ENCODE data around the gene TEC. TPM values are rescaled to one million over a fixed set of nuclear protein-coding genes. Genes with fewer than 3 reads are reported as not detected.

TEC gene
- total RNA-seq, 6 experiments from 2014 or later: 1.5 to 4.2 (median 3.0) TPM

- Histone ChIP-seq H3K9me3 (no peaks in the 10 kb centered on the region), H3K27me3 (no peaks in the 10 kb centered on the region), H3K4me3 (no peak overlapping the region), H3K36me3 (no peaks in the 10 kb centered on the region), H3K4me1 (peaks cover 0 to 13% (median 0%) of the 10 kb centered on the region in 4 donors), H3K27ac (no peak overlapping the region)
- 75% methylated on average over 2 of the region's 2 CpGs for WGBS (ENCODE audit: insufficient coverage, low coverage, low lambda C conversion rate, missing lambda C conversion rate)
- DNase-seq (no peak), ATAC-seq (no peak)
- intact Hi-C loops (cut with DNase I): no loop called here
- no peak for TF ChIP-seq POLR2A (IDR thresholded peaks at IDR 0.05)
These were observed 7.2 kb downstream of the TEC start for GRCh38 chr4:48262484-48262883.

GRCh38 chr4:48261281-48261680 lies 8.4 kb downstream of the TEC start:
- Histone ChIP-seq H3K27me3 (no peaks in the 10 kb centered on the region), H3K4me1 (peaks cover 0 to 3% (median 0%) of the 10 kb centered on the region in 4 donors), H3K27ac (no peak overlapping the region), H3K36me3 (no peaks in the 10 kb centered on the region), H3K9me3 (no peaks in the 10 kb centered on the region), H3K4me3 (no peak overlapping the region)
- intact Hi-C loops (cut with DNase I): no loop called here
- ATAC-seq (no peak), DNase-seq (no peak)
- TF ChIP-seq CTCF (IDR thresholded peaks at IDR 0.05) (no peak), POLR2A (IDR thresholded peaks at IDR 0.05) (no peak)
- WGBS (ENCODE audit: insufficient coverage, low coverage, low lambda C conversion rate, missing lambda C conversion rate): 42% methylated on average over 1 of the region's 1 CpG

- ATAC-seq (peak in 2 of 4 donors; percentile 28 to 53), DNase-seq (no peak)
- Histone ChIP-seq H3K27ac (no peak overlapping the region), H3K4me3 (no peak overlapping the region), H3K36me3 (no peaks in the 10 kb centered on the region), H3K9me3 (no peaks in the 10 kb centered on the region), H3K27me3 (no peaks in the 10 kb centered on the region), H3K4me1 (peaks cover 0 to 11% (median 1%) of the 10 kb centered on the region in 4 donors)
- WGBS (ENCODE audit: insufficient coverage, low coverage, low lambda C conversion rate, missing lambda C conversion rate): 0% methylated on average over 1 of the region's 1 CpG
- intact Hi-C loops (cut with DNase I): no loop called here
- no peak for TF ChIP-seq POLR2A (IDR thresholded peaks at IDR 0.05)
- TF ChIP-seq CTCF (IDR thresholded peaks at IDR 0.05): no peak
These were observed 9.9 kb downstream of the TEC start for GRCh38 chr4:48259748-48260147.

GRCh38 chr4:48258845-48259397 lies 10.7 kb downstream of the TEC start:
- Histone ChIP-seq H3K9me3 (no peaks in the 10 kb centered on the region), H3K36me3 (no peaks in the 10 kb centered on the region), H3K4me3 (no peak overlapping the region), H3K4me1 (peaks cover 0 to 19% (median 3%) of the 10 kb centered on the region in 4 donors), H3K27me3 (no peaks in the 10 kb centered on the region), H3K27ac (no peak overlapping the region)
- ATAC-seq (no peak), DNase-seq (no peak)
- WGBS (ENCODE audit: insufficient coverage, low coverage, low lambda C conversion rate, missing lambda C conversion rate): 81% methylated on average over 3 of the region's 3 CpGs
- intact Hi-C loops (cut with DNase I): no loop called here
- no peak for TF ChIP-seq CTCF (IDR thresholded peaks at IDR 0.05)
- TF ChIP-seq POLR2A (IDR thresholded peaks at IDR 0.05): no peak

GRCh38 chr4:48255959-48256342 lies 13.7 kb downstream of the TEC start:
- no peaks in the 10 kb centered on the region for H3K9me3 ChIP-seq
- peaks cover 0 to 20% (median 3%) of the 10 kb centered on the region in 4 donors for H3K4me1 ChIP-seq
- WGBS (ENCODE audit: insufficient coverage, low coverage, low lambda C conversion rate, missing lambda C conversion rate): 94% methylated on average over 3 of the region's 4 CpGs
- no peak overlapping the region for H3K4me3 ChIP-seq
- H3K27me3 ChIP-seq: no peaks in the 10 kb centered on the region
- DNase-seq (no peak), ATAC-seq (no peak)
- no peaks in the 10 kb centered on the region for H3K36me3 ChIP-seq
- intact Hi-C loops (cut with DNase I): no loop called here
- no peak for TF ChIP-seq POLR2A (IDR thresholded peaks at IDR 0.05)
- TF ChIP-seq CTCF (IDR thresholded peaks at IDR 0.05): no peak
- H3K27ac ChIP-seq: no peak overlapping the region
